IMR-90 (cell line): ENCODE data around the gene TCF4. TPM values are rescaled to one million over a fixed set of nuclear protein-coding genes. Genes with fewer than 3 reads are reported as not detected.

Source experiments
- ATAC-seq: fragments of 200-7000 bp; cut with Tn5 transposase; 2 replicates; pipeline ENCODE4 v1.9.1; 2020; ENCODE audit warnings: low read depth, mild to moderate bottlenecking, moderate library complexity
- BruUV-seq: library from RNA; stranded (reverse); fragments of 400-500 nt; replicated peaks from 2 replicates; lab custom pipeline; 2021; lab: Mats Ljungman, UMichigan
- CTCF ChIA-PET: fragments of 300-600 bp; formaldehyde crosslinking; extraction: SDS; loops from one replicate; lab custom pipeline; 2021; ENCODE audit warnings: antibody characterized with exemption; lab: Yijun Ruan, JAX
- POLR2A ChIA-PET: fragments of 300-600 bp; sonication (Branson Sonifier 250); formaldehyde crosslinking; loops from one replicate; lab custom pipeline; 2022; ENCODE audit warnings: antibody characterized with exemption; ENCODE audit not compliant: unreplicated experiment; lab: Charles Lee
- DNase-seq: peaks from one replicate; pipeline ENCODE4 v3.0.0; 2013
- H2AFZ ChIP-seq: replicated peaks from 2 replicates; pipeline ENCODE3; 2013; ENCODE audit warnings: low read length, mild to moderate bottlenecking; ENCODE audit not compliant: poor library complexity
- H2AK5ac ChIP-seq: 2 replicates; pipeline ENCODE4 v1.6.1; 2013; ENCODE audit warnings: low read depth, low read length, inconsistent platforms
- H2AK9ac ChIP-seq: replicated peaks from 2 replicates; pipeline ENCODE3; 2013; ENCODE audit warnings: mild to moderate bottlenecking, low read depth, low read length, moderate library complexity; ENCODE audit not compliant: poor library complexity
- H2BK120ac ChIP-seq: 2 replicates; pipeline ENCODE4 v1.6.1; 2013; ENCODE audit warnings: low read depth, low read length, inconsistent platforms
- H2BK15ac ChIP-seq: 3 replicates; pipeline ENCODE4 v1.6.1; 2013; ENCODE audit warnings: low read depth, low read length, inconsistent platforms
- H2BK20ac ChIP-seq: 2 replicates; pipeline ENCODE4 v1.6.1; 2013; ENCODE audit warnings: low read depth, mild to moderate bottlenecking, inconsistent platforms, low read length, moderate library complexity
- H2BK5ac ChIP-seq: 2 replicates; pipeline ENCODE4 v1.6.1; 2013; ENCODE audit warnings: mild to moderate bottlenecking, low read depth, low read length, inconsistent platforms; ENCODE audit not compliant: poor library complexity, severe bottlenecking
- H3K14ac ChIP-seq: replicated peaks from 2 replicates; pipeline ENCODE4 v1.6.1; 2013; ENCODE audit warnings: low read depth, low read length, inconsistent platforms
- H3K18ac ChIP-seq: 2 replicates; pipeline ENCODE4 v1.6.1; 2013; ENCODE audit warnings: low read depth, low read length, control low read depth
- H3K23ac ChIP-seq: 2 replicates; pipeline ENCODE4 v1.6.1; 2013; ENCODE audit warnings: low read depth, low read length, inconsistent platforms
- H3K27ac ChIP-seq: 2 replicates; pipeline ENCODE4 v1.5.1; 2013; ENCODE audit warnings: mild to moderate bottlenecking, control low read depth, low read length; ENCODE audit not compliant: insufficient read depth
- H3K27me3 ChIP-seq: 2 replicates; pipeline ENCODE4 v1.6.1; 2013; ENCODE audit warnings: low read length; ENCODE audit not compliant: control insufficient read depth, insufficient read depth
- H3K36me3 ChIP-seq: 2 replicates; pipeline ENCODE4 v1.6.1; 2013; ENCODE audit warnings: low read length, mixed read lengths; ENCODE audit not compliant: control insufficient read depth, insufficient read depth
- H3K4ac ChIP-seq: 2 replicates; pipeline ENCODE4 v1.6.1; 2013; ENCODE audit warnings: low read depth, low read length, inconsistent platforms
- H3K4me1 ChIP-seq: 2 replicates; pipeline ENCODE4 v1.6.1; 2013; ENCODE audit warnings: low read length, mixed read lengths; ENCODE audit not compliant: control insufficient read depth, insufficient read depth
- H3K4me2 ChIP-seq: 2 replicates; pipeline ENCODE4 v1.6.1; 2013; ENCODE audit warnings: low read depth, mild to moderate bottlenecking, control low read depth, low read length, moderate library complexity
- H3K4me3 ChIP-seq: 2 replicates; pipeline ENCODE4 v1.5.1; 2013; ENCODE audit warnings: low read depth, mild to moderate bottlenecking, control low read depth, low read length, moderate library complexity; ENCODE audit not compliant: insufficient read depth
- H3K56ac ChIP-seq: 2 replicates; pipeline ENCODE4 v1.6.1; 2013; ENCODE audit warnings: low read length, inconsistent platforms; ENCODE audit not compliant: insufficient read depth; ENCODE audit errors: extremely low read depth
- H3K79me1 ChIP-seq, 2 experiments: 2 replicates each; pipeline ENCODE4 v1.6.1; 2013; ENCODE audit warnings: low read length in 2 of 2, inconsistent platforms in 1 of 2, low read depth in 1 of 2
- H3K9ac ChIP-seq: 2 replicates; pipeline ENCODE4 v1.6.1; 2013; ENCODE audit warnings: low read depth, low read length, control low read depth
- H3K9me1 ChIP-seq: 2 replicates; pipeline ENCODE4 v1.6.1; 2013; ENCODE audit warnings: low read length, inconsistent platforms; ENCODE audit not compliant: insufficient read depth
- H3K9me3 ChIP-seq: 2 replicates; pipeline ENCODE4 v1.6.1; 2013; ENCODE audit warnings: low read length; ENCODE audit not compliant: control insufficient read depth, insufficient read depth
- H4K20me1 ChIP-seq: 2 replicates; pipeline ENCODE4 v1.6.1; 2013; ENCODE audit warnings: low read length, inconsistent platforms; ENCODE audit not compliant: insufficient read depth
- H4K5ac ChIP-seq: 2 replicates; pipeline ENCODE4 v1.6.1; 2013; ENCODE audit warnings: mild to moderate bottlenecking, low read depth, low read length, control low read depth
- H4K8ac ChIP-seq, 2 experiments: 2 replicates each; pipeline ENCODE4 v1.6.1; 2013; ENCODE audit warnings: low read depth in 2 of 2, low read length in 2 of 2, control low read depth in 1 of 2, inconsistent platforms in 1 of 2
- H4K91ac ChIP-seq: 2 replicates; pipeline ENCODE4 v1.6.1; 2013; ENCODE audit warnings: low read depth, low read length, inconsistent platforms; ENCODE audit not compliant: insufficient read depth
- BHLHE40 ChIP-seq: fragments of 150-350 bp; IDR thresholded peaks from 2 replicates; pipeline ENCODE4 v1.6.1; 2016; ENCODE audit warnings: mild to moderate bottlenecking, low read depth, low read length
- CEBPB ChIP-seq: IDR thresholded peaks from 2 replicates; pipeline ENCODE4 v1.6.1; 2012; ENCODE audit warnings: low read depth, low read length, improper control_type of control experiment
- CHD1 ChIP-seq: IDR thresholded peaks from 2 replicates; pipeline ENCODE4 v1.6.1; 2012; ENCODE audit warnings: low read depth, low read length, improper control_type of control experiment
- ELK1 ChIP-seq: fragments of 150-350 bp; IDR thresholded peaks from 2 replicates; pipeline ENCODE4 v1.6.1; 2016; ENCODE audit warnings: low read depth, mild to moderate bottlenecking, low read length, moderate library complexity, borderline replicate concordance
- MAFK ChIP-seq: IDR thresholded peaks from 2 replicates; pipeline ENCODE4 v1.6.1; 2012; ENCODE audit warnings: low read depth, low read length, improper control_type of control experiment
- MXI1 ChIP-seq: IDR thresholded peaks from 2 replicates; pipeline ENCODE4 v1.6.1; 2012; ENCODE audit warnings: low read depth, mild to moderate bottlenecking, low read length, moderate library complexity, borderline replicate concordance
- NFE2L2 ChIP-seq: fragments of 150-350 bp; IDR thresholded peaks from 2 replicates; pipeline ENCODE4 v1.6.1; 2016; ENCODE audit warnings: low read depth, mild to moderate bottlenecking, low read length
- RAD21 ChIP-seq: IDR thresholded peaks from 2 replicates; pipeline ENCODE4 v1.6.1; 2012; ENCODE audit warnings: low read length, improper control_type of control experiment
- RCOR1 ChIP-seq: IDR thresholded peaks from 2 replicates; pipeline ENCODE4 v1.6.1; 2012; ENCODE audit warnings: mild to moderate bottlenecking, low read length, improper control_type of control experiment; ENCODE audit not compliant: insufficient replicate concordance
- RFX5 ChIP-seq: IDR thresholded peaks from 2 replicates; pipeline ENCODE4 v1.8.0; 2012; ENCODE audit warnings: low read depth, mild to moderate bottlenecking, low read length, moderate library complexity
- SMC3 ChIP-seq: fragments of 150-350 bp; IDR thresholded peaks from 2 replicates; pipeline ENCODE4 v1.6.1; 2016; ENCODE audit warnings: low read depth, mild to moderate bottlenecking, antibody characterized with exemption, low read length, moderate library complexity
- USF2 ChIP-seq: fragments of 150-350 bp; IDR thresholded peaks from 2 replicates; pipeline ENCODE4 v1.6.1; 2017; ENCODE audit warnings: mild to moderate bottlenecking, antibody characterized with exemption, low read length, low read depth
- WGBS, 2 experiments: methylation state at CpG; one replicate each; pipeline versions ENCODE4 v1.1.5 to v1.1.7; 2013; ENCODE audit warnings: missing lambda C conversion rate in 2 of 2; ENCODE audit not compliant: insufficient read length in 1 of 2; ENCODE audit errors: extremely low coverage in 2 of 2; 5-methylcytosine and 5-hydroxymethylcytosine counted together
- dilution Hi-C: fragments of 300-500 bp; cut with HindIII; formaldehyde crosslinking; loops from one replicate; pipeline ENCODE4 v1.14.3; 2018; ENCODE audit warnings: low sequenced_read_pairs; ENCODE audit not compliant: unreplicated experiment
- in situ Hi-C: fragments of 300-500 bp; cut with MboI; formaldehyde crosslinking; loops from 3 replicates; pipeline ENCODE4 v1.14.3; 2019; ENCODE audit warnings: low sequenced_read_pairs, inconsistent platforms, mixed read lengths
- intact Hi-C: fragments of 100-400 bp; cut with micrococcal nuclease; formaldehyde crosslinking; loops from 2 replicates; pipeline ENCODE4 v1.10.0; 2022
- polyA plus RNA-seq, 3 experiments: library from polyadenylated mRNA; depleted of rRNA; stranded (reverse); fragments of >200 nt; gene quantifications; 2 replicates each; pipeline ENCODE4 v1.2.3, GENCODE V29; 2012; ENCODE audit warnings: low replicate concordance in 1 of 3
- total RNA-seq: library from RNA; depleted of rRNA; stranded (reverse); fragments of >200 nt; gene quantifications from 2 replicates; pipeline ENCODE4 v1.2.3, GENCODE V29; 2012
- TF ChIP-seq, protein P1 (sequence below): conservative IDR thresholded peaks from 2 replicates; pipeline ENCODE4 v1.5.1; 2012; ENCODE audit warnings: mild to moderate bottlenecking, low read depth, low read length, improper control_type of control experiment

Gene TCF4
- total and polyA plus RNA-seq, 2 of the 4 experiments (the other 2 are of a cell fraction): 30.0 to 87.1 TPM

DNA sequence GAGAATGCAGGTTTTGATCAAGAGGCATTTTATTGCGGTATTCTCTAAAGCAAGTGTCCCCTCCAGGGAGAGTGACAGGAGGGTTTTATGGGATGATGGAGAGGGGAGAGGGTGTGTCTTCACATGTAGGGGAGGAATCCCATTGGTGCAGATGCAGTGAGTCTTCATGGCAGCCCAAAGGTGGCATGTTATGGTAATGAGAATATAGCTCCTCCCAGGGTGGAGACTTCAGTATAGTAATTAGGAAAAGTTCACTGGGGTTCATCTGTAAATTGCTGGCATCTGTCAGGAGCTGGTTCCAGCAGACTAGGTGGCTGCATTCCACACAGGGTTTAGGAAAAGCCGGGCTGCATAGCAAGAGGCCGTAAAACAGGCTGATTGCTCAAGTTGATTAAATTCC is 398.0 kb downstream of the TCF4 start:
- Histone ChIP-seq H3K27ac (no peak overlapping the region), H2BK20ac (no peak overlapping the region), H3K4me1 (no peaks in the 10 kb centered on the region), H3K27me3 (peaks cover 21% of the 10 kb centered on the region), H2BK120ac (no peak overlapping the region), H4K5ac (no peak overlapping the region), H3K79me1 (no peaks in the 10 kb centered on the region), H3K4me2 (no peak overlapping the region), H3K14ac (no peak overlapping the region), H4K8ac (no peak overlapping the region), H2AK5ac (no peak overlapping the region), H3K23ac (no peak overlapping the region), H3K9me3 (no peaks in the 10 kb centered on the region), H3K4ac (no peak overlapping the region), H3K9ac (no peak overlapping the region), H4K91ac (no peak overlapping the region), H2AK9ac (no peak overlapping the region), H2AFZ (no peak overlapping the region), H3K18ac (no peak overlapping the region), H2BK5ac (no peak overlapping the region), H3K9me1 (no peaks in the 10 kb centered on the region), H4K20me1 (no peaks in the 10 kb centered on the region), H3K56ac (no peak overlapping the region), H2BK15ac (no peak overlapping the region), H3K4me3 (no peak overlapping the region), H3K36me3 (no peaks in the 10 kb centered on the region)
- dilution Hi-C loops: no loop called here
- BruUV-seq: no TSS peak
- no CpG with 5 or more reads among the region's 3 CpGs for WGBS, 2 experiments
- ChIA-PET POLR2A (no interaction called here), CTCF (interaction anchor here (0.8 kb wide), 1 partner anchor 49 kb away, joined by 3 read pairs; no protein-coding TSS in a partner anchor)
- intact Hi-C loops: no loop called here
- in situ Hi-C loops: no loop called here
- TF ChIP-seq ELK1 (no peak), CHD1 (no peak), MXI1 (no peak), RCOR1 (no peak), SMC3 (no peak), CEBPB (no peak), RFX5 (no peak), MAFK (no peak), NFE2L2 (no peak), USF2 (no peak), BHLHE40 (no peak), RAD21 (no peak)
- TF ChIP-seq, protein P1, sequence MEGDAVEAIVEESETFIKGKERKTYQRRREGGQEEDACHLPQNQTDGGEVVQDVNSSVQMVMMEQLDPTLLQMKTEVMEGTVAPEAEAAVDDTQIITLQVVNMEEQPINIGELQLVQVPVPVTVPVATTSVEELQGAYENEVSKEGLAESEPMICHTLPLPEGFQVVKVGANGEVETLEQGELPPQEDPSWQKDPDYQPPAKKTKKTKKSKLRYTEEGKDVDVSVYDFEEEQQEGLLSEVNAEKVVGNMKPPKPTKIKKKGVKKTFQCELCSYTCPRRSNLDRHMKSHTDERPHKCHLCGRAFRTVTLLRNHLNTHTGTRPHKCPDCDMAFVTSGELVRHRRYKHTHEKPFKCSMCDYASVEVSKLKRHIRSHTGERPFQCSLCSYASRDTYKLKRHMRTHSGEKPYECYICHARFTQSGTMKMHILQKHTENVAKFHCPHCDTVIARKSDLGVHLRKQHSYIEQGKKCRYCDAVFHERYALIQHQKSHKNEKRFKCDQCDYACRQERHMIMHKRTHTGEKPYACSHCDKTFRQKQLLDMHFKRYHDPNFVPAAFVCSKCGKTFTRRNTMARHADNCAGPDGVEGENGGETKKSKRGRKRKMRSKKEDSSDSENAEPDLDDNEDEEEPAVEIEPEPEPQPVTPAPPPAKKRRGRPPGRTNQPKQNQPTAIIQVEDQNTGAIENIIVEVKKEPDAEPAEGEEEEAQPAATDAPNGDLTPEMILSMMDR: no peak
- ATAC-seq (no peak), DNase-seq (no peak)
